KMS-11 (cell line): ENCODE measurements around the gene TEX22.

ENCODE experiments used
- H2AFZ ChIP-seq: fragments of 200-600 bp; sonication (generic); 2 replicates; pipeline ENCODE4 v1.6.1; 2016; ENCODE audit warnings: antibody characterized with exemption, mixed run types, low read depth
- H3K27ac ChIP-seq: fragments of 200-600 bp; sonication (generic); 2 replicates; pipeline ENCODE4 v1.6.1; 2016; ENCODE audit warnings: mild to moderate bottlenecking, mixed run types
- H3K27me3 ChIP-seq: fragments of 200-600 bp; sonication (generic); 2 replicates; pipeline ENCODE4 v1.6.1; 2017; ENCODE audit warnings: mild to moderate bottlenecking, low read depth, mixed run types, moderate library complexity; ENCODE audit not compliant: insufficient read depth
- H3K36me3 ChIP-seq: fragments of 200-600 bp; sonication (generic); 2 replicates; pipeline ENCODE4 v1.6.1; 2017; ENCODE audit warnings: mild to moderate bottlenecking, mixed run types; ENCODE audit not compliant: insufficient read depth
- H3K4me1 ChIP-seq: fragments of 200-600 bp; sonication (generic); 2 replicates; pipeline ENCODE4 v1.6.1; 2016; ENCODE audit warnings: mild to moderate bottlenecking, low read depth, mixed run types; ENCODE audit not compliant: poor library complexity, severe bottlenecking
- H3K4me2 ChIP-seq: fragments of 200-600 bp; sonication (generic); 2 replicates; pipeline ENCODE4 v1.7.0; 2016; ENCODE audit warnings: mild to moderate bottlenecking, mixed run types
- H3K4me3 ChIP-seq: fragments of 200-600 bp; sonication (generic); IDR thresholded peaks from 2 replicates; pipeline ENCODE4 v1.6.1; 2017; ENCODE audit warnings: low read depth, low read length, mixed read lengths; ENCODE audit not compliant: insufficient read depth
- H3K79me2 ChIP-seq: fragments of 200-600 bp; sonication (generic); 2 replicates; pipeline ENCODE4 v1.6.1; 2016; ENCODE audit warnings: low read depth, mixed run types; ENCODE audit not compliant: insufficient read depth
- H3K9ac ChIP-seq: fragments of 200-600 bp; sonication (generic); 2 replicates; pipeline ENCODE4 v1.6.1; 2016; ENCODE audit warnings: mild to moderate bottlenecking, mixed run types
- H4K20me1 ChIP-seq: fragments of 200-600 bp; sonication (generic); 2 replicates; pipeline ENCODE4 v1.6.1; 2016; ENCODE audit warnings: mild to moderate bottlenecking, mixed run types; ENCODE audit not compliant: insufficient read depth
- CTCF ChIP-seq: fragments of 200-600 bp; sonication (generic); conservative IDR thresholded peaks from 2 replicates; pipeline ENCODE4 v1.6.1; 2017; ENCODE audit warnings: low read depth, mild to moderate bottlenecking, antibody characterized with exemption, low read length, moderate library complexity, mixed read lengths

TEX22 gene

DNA sequence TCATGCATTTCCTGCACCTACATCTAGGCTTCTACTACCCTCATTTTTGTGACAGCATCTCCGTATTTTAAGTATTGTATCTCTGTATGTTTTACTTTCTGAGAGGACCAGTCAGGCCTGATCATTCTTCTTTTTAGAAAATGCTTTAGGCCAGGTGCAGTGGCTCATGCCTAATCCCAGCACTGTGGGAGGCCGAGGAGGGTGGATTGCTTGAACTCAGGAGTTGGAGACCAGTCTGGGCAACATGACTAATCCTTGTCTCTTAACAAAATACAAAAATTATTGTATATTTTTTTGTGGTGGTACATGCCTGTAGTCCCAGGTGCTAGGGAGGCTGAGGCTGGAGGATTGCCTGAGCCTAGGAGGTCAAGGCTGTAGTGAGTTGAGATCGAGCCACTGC lies 46.9 kb upstream of the TEX22 start:
- TF ChIP-seq CTCF: no peak
- H3K36me3 ChIP-seq: no peaks in the 10 kb centered on the region
- no peak overlapping the region for H2AFZ ChIP-seq
- no peak overlapping the region for H3K4me2 ChIP-seq
- no peak overlapping the region for H3K4me3 ChIP-seq
- no peaks in the 10 kb centered on the region for H4K20me1 ChIP-seq
- H3K79me2 ChIP-seq: no peaks in the 10 kb centered on the region
- H3K27ac ChIP-seq: no peak overlapping the region
- H3K9ac ChIP-seq: no peak overlapping the region
- H3K27me3 ChIP-seq: no peaks in the 10 kb centered on the region
- peaks cover 6% of the 10 kb centered on the region for H3K4me1 ChIP-seq

DNA sequence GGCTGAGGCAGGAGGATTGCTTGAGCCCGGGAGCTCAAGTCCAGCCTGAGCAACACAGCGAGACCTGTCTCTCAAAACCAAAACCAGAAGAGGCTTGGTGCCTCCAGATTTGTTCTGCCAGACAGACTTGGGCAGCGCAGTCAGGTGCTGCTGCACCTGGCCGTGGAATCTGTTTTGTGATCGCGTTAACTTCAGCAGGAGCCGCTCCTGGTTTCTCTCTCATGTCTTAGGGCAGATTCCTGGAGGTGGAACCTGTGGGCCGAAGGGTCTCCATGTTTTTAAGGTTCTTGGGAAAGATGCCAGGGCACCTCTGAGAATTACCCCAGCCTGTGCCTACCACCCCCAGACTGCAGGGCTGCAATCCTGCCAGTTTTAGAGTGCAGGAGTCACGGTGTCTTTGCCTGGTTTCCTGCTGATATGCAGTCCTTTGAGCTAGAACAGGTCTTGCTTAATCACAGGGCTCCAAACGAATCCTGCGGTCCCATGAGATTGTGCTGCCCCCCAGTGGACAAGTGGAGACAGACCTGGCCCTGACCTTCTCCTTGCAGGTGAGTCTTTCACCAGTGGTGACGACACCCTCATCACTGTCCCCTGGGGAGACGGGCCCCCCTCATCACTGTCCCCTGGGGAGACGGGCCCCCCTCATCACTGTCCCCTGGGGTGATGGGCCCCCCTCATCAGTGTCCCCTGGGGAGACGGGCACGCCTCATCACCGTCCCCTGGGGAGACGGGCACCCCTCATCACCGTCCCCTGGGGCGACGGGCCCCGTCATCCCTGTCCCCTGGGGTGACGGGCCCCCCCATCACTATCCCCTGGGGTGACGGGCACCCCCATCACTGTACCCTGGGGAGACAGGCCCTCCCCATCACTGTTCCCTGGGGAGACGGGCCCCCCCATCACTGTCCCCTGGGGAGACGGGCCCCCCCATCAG lies 46.2 kb upstream of the TEX22 start:
- no peaks in the 10 kb centered on the region for H3K27me3 ChIP-seq
- H3K4me3 ChIP-seq: no peak overlapping the region
- no peaks in the 10 kb centered on the region for H4K20me1 ChIP-seq
- no peak overlapping the region for H3K27ac ChIP-seq
- TF ChIP-seq CTCF: peak; percentile 60
- H3K4me2 ChIP-seq: no peak overlapping the region
- H3K79me2 ChIP-seq: no peaks in the 10 kb centered on the region
- no peaks in the 10 kb centered on the region for H3K36me3 ChIP-seq
- no peak overlapping the region for H2AFZ ChIP-seq
- no peak overlapping the region for H3K9ac ChIP-seq
- peaks cover 6% of the 10 kb centered on the region for H3K4me1 ChIP-seq

DNA sequence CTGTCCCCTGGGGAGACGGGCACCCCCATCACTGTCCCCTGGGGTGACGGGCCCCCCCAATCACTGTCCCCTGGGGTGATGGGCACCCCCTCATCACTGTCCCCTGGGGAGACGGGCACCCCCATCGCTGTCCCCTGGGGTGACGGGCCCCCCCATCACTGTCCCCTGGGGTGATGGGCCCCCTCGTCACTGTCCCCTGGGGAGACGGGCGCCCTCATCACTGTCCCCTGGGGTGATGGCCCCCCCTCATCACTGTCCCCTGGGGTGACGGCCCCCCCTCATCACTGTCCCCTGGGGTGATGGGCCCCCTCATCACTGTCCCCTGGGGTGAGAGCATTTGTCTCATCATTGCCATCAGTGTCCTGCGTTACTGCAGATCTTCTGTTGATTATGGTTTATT lies 45.2 kb upstream of the TEX22 start:
- no peak overlapping the region for H3K27ac ChIP-seq
- H3K36me3 ChIP-seq: no peaks in the 10 kb centered on the region
- H3K79me2 ChIP-seq: no peaks in the 10 kb centered on the region
- H3K4me3 ChIP-seq: no peak overlapping the region
- H3K4me2 ChIP-seq: no peak overlapping the region
- no peak overlapping the region for H3K9ac ChIP-seq
- no peak overlapping the region for H2AFZ ChIP-seq
- H3K27me3 ChIP-seq: no peaks in the 10 kb centered on the region
- peaks cover 6% of the 10 kb centered on the region for H3K4me1 ChIP-seq
- H4K20me1 ChIP-seq: no peaks in the 10 kb centered on the region
- TF ChIP-seq CTCF: no peak

DNA sequence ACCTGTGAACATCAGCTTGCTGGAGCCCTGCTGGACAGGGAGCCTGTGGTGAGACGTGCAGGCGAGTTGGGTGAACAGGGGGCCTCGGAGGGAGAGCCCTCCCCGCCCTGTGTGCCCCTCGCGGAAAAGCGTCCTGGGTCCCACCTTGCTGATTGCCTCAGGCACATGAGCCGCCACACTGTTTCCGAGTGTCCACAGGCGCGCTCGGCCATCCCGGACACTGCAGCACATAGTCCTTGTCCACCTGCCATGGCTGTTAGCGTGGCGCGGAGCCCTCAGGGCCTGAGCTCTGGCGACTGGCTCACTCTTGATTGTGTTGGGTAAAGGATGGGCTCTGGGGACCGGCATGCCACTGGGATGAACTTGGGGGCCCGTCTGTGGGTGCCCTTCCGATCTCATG lies 43.8 kb upstream of the TEX22 start:
- no peak for TF ChIP-seq CTCF
- no peak overlapping the region for H3K9ac ChIP-seq
- H3K27ac ChIP-seq: no peak overlapping the region
- no peak overlapping the region for H3K4me2 ChIP-seq
- peaks cover 6% of the 10 kb centered on the region for H3K4me1 ChIP-seq
- no peaks in the 10 kb centered on the region for H4K20me1 ChIP-seq
- H3K4me3 ChIP-seq: no peak overlapping the region
- H3K27me3 ChIP-seq: no peaks in the 10 kb centered on the region
- no peak overlapping the region for H2AFZ ChIP-seq
- H3K36me3 ChIP-seq: no peaks in the 10 kb centered on the region
- H3K79me2 ChIP-seq: no peaks in the 10 kb centered on the region
